ENCODE measurements around the gene SORCS1.
"Not testable (repeated sequence)": the region's sequence is repeated elsewhere in the genome, so short reads cannot be mapped to it uniquely, and the experiment has no call there.

The SORCS1 gene

GRCh38 chr10:107037192-107038122 is 127.0 kb downstream of the SORCS1 start:
- no peak for DNase-seq

- DNase-seq = no peak
Measured at GRCh38 chr10:107033799-107034422, 130.6 kb downstream of the SORCS1 start.

GRCh38 chr10:107032700-107033401 is 131.7 kb downstream of the SORCS1 start:
- no peak for DNase-seq

GRCh38 chr10:107031931-107032699 is 132.4 kb downstream of the SORCS1 start:
- no peak for DNase-seq

- no peak for DNase-seq
Measured at GRCh38 chr10:107028236-107028635, 136.3 kb downstream of the SORCS1 start.

- no peak for DNase-seq
Measured at GRCh38 chr10:107025676-107026075, 138.8 kb downstream of the SORCS1 start.

GRCh38 chr10:107024033-107024432 is 140.5 kb downstream of the SORCS1 start:
- not testable (repeated sequence) for DNase-seq

GRCh38 chr10:107022600-107023354 is 141.7 kb downstream of the SORCS1 start:
- no peak for DNase-seq

- DNase-seq = no peak
Measured at GRCh38 chr10:107019154-107019553, 145.4 kb downstream of the SORCS1 start.

- no peak for DNase-seq
Measured at GRCh38 chr10:107013258-107014006, 151.1 kb downstream of the SORCS1 start.

- no peak for DNase-seq
Measured at GRCh38 chr10:107011992-107012391, 152.5 kb downstream of the SORCS1 start.

GRCh38 chr10:107011105-107011504 is 153.4 kb downstream of the SORCS1 start:
- DNase-seq = no peak

GRCh38 chr10:107010531-107010930 is 154.0 kb downstream of the SORCS1 start:
- DNase-seq = no peak

- DNase-seq = no peak
Measured at GRCh38 chr10:107004362-107004761, 160.1 kb downstream of the SORCS1 start.

- DNase-seq = no peak
Measured at GRCh38 chr10:107002068-107002467, 162.4 kb downstream of the SORCS1 start.

GRCh38 chr10:106999118-106999707 is 165.3 kb downstream of the SORCS1 start:
- DNase-seq = no peak

GRCh38 chr10:106997721-106998120 is 166.8 kb downstream of the SORCS1 start:
- DNase-seq = no peak

- no peak for DNase-seq
Measured at GRCh38 chr10:106996510-106996909, 168.0 kb downstream of the SORCS1 start.

GRCh38 chr10:106992055-106992454 is 172.5 kb downstream of the SORCS1 start:
- DNase-seq = no peak

- DNase-seq = no peak
Measured at GRCh38 chr10:106991091-106991490, 173.4 kb downstream of the SORCS1 start.

- no peak for DNase-seq
Measured at GRCh38 chr10:106987362-106987761, 177.1 kb downstream of the SORCS1 start.

Measured in DMS79 (cell line).